Thyroid gland (tissue), 4 donors: ENCODE measurements around the gene ATAT1.

Source experiments
- POLR2A ChIP-seq, 2 donors: fragments of 450-650 bp; IDR thresholded peaks; one replicate each; pipeline ENCODE4 v1.6.1; 2017; ENCODE audit warnings: antibody characterized with exemption in 2 of 2, mild to moderate bottlenecking in 2 of 2, moderate library complexity in 1 of 2
- TF ChIP-seq, protein P1 (sequence below), 6 experiments: fragments of 200-600 bp in 3 of 6; fragments of 450-650 bp in 3 of 6; sonication (generic) in 3 of 6; IDR thresholded peaks; one replicate each; pipeline ENCODE4 v1.5.1; 2016 to 2019; ENCODE audit warnings: antibody characterized with exemption in 6 of 6, mild to moderate bottlenecking in 2 of 6, inconsistent platforms in 1 of 6, moderate library complexity in 1 of 6

- TF ChIP-seq, protein P1, sequence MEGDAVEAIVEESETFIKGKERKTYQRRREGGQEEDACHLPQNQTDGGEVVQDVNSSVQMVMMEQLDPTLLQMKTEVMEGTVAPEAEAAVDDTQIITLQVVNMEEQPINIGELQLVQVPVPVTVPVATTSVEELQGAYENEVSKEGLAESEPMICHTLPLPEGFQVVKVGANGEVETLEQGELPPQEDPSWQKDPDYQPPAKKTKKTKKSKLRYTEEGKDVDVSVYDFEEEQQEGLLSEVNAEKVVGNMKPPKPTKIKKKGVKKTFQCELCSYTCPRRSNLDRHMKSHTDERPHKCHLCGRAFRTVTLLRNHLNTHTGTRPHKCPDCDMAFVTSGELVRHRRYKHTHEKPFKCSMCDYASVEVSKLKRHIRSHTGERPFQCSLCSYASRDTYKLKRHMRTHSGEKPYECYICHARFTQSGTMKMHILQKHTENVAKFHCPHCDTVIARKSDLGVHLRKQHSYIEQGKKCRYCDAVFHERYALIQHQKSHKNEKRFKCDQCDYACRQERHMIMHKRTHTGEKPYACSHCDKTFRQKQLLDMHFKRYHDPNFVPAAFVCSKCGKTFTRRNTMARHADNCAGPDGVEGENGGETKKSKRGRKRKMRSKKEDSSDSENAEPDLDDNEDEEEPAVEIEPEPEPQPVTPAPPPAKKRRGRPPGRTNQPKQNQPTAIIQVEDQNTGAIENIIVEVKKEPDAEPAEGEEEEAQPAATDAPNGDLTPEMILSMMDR (IDR thresholded peaks at IDR 0.05), result no peak
- no peak for TF ChIP-seq POLR2A (IDR thresholded peaks at IDR 0.05)
Observed at GRCh38 chr6:30664994-30665767, 38.5 kb downstream of the ATAT1 start.
